Retinal pigment epithelial cell (primary cell): Measurements from ENCODE around the gene BNIP3.

Experiments
- DNase-seq: peaks from one replicate; pipeline ENCODE4 v3.0.0-alpha.2; 2010; ENCODE audit warnings: low read depth
- H3K4me3 ChIP-seq: 2 replicates; pipeline ENCODE4 v1.5.1; 2011; ENCODE audit warnings: mild to moderate bottlenecking, low read length, control low read depth, moderate library complexity
- CTCF ChIP-seq: conservative IDR thresholded peaks from 2 replicates; pipeline ENCODE4 v1.5.1; 2011; ENCODE audit warnings: low read depth, low read length, control low read depth, inconsistent platforms

The BNIP3 gene

GRCh38 chr10:131981429-131982184 lies at the start of gene BNIP3:
BNIP3 (minus strand) TSS chr10:131981923; CDS start chr10:131981806, 117 bp downstream.
- no peak for TF ChIP-seq CTCF
- peak; percentile 45 for DNase-seq
- H3K4me3 ChIP-seq, result peak within 1 kb of the TSS; percentile 74

- no peak overlapping the region for H3K4me3 ChIP-seq
- TF ChIP-seq CTCF, result no peak
- DNase-seq, result no peak
These were observed 49.3 kb upstream of the BNIP3 start for GRCh38 chr10:132030898-132031463.

- no peak for DNase-seq
- no peak overlapping the region for H3K4me3 ChIP-seq
- no peak for TF ChIP-seq CTCF
These were observed 47.0 kb upstream of the BNIP3 start for GRCh38 chr10:132028706-132029105.

- DNase-seq, result no peak
- TF ChIP-seq CTCF, result no peak
- H3K4me3 ChIP-seq, result no peak overlapping the region
These were observed 45.8 kb upstream of the BNIP3 start for GRCh38 chr10:132027423-132027983.

GRCh38 chr10:132023092-132023811 lies 41.5 kb upstream of the BNIP3 start:
- peak; percentile 3 for DNase-seq
- no peak overlapping the region for H3K4me3 ChIP-seq
- peak; percentile 91 for TF ChIP-seq CTCF

GRCh38 chr10:132022241-132022640 lies 40.5 kb upstream of the BNIP3 start:
- H3K4me3 ChIP-seq, result no peak overlapping the region
- TF ChIP-seq CTCF, result no peak
- DNase-seq, result no peak
